HG03469 (cell line): ENCODE measurements around the gene KLHL36.
"Not testable (repeated sequence)": the region's sequence is repeated elsewhere in the genome, so short reads cannot be mapped to it uniquely, and the experiment has no call there.

Source experiments
- ATAC-seq: cut with Tn5 transposase; IDR thresholded peaks from one replicate; pipeline ENCODE4 v1.9.1; 2021; ENCODE audit warnings: mild to moderate bottlenecking, moderate library complexity, moderate number of reproducible peaks; ENCODE audit not compliant: unreplicated experiment

Gene KLHL36

DNA sequence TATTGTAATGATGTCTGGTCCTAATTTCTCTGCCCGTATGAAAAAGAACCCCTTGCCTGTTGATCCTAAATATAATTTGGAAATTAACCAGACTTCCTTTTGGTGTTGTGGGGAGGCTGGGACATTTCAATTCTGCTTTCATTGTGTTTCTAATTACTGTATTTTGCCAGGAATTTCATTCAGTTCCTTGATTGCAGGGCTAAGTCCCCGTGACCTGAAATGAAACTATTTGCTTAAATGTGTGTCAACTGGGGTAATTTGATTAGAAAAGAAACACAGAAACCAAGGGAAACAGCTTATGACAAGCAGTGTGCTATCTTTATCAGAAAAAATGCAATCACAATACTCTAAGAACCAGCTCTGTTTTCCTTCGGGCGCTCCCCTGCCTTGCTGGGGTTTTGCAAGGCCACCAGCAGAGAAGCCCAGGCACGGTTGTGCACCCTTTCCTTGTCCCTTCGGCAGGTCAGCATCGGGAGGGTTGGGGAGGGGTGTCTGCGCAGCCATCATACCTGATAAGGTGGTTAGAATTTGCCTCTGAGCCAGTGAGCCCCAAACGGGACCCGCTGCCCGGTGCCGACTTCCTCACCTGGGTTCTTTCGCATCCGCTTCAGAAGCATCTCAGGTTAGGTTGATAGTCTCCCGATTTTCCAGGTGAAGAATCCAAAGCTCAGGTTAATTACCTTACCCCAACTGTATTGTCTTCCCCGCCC lies 19.4 kb downstream of the KLHL36 start:
- no peak for ATAC-seq

DNA sequence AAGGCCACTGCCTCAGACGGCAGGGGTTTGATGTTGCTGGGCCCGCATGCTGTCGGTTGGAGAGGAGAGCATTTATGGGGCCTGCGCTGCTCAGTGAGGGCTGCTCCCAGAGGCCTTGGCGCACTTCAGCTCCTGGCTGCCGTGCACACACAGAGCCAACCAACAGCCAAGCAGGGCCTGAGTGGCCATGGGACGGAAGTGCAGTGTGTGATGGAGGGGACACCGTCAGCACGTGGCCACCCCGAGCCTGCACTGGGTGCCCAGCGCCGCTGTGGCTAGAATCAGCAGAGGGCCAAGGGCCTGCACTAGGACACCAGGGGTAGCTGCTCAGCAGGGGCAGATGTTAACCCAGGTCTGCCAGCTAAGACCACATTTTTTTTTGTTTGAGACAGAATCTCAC lies 21.8 kb downstream of the KLHL36 start:
- no peak for ATAC-seq

DNA sequence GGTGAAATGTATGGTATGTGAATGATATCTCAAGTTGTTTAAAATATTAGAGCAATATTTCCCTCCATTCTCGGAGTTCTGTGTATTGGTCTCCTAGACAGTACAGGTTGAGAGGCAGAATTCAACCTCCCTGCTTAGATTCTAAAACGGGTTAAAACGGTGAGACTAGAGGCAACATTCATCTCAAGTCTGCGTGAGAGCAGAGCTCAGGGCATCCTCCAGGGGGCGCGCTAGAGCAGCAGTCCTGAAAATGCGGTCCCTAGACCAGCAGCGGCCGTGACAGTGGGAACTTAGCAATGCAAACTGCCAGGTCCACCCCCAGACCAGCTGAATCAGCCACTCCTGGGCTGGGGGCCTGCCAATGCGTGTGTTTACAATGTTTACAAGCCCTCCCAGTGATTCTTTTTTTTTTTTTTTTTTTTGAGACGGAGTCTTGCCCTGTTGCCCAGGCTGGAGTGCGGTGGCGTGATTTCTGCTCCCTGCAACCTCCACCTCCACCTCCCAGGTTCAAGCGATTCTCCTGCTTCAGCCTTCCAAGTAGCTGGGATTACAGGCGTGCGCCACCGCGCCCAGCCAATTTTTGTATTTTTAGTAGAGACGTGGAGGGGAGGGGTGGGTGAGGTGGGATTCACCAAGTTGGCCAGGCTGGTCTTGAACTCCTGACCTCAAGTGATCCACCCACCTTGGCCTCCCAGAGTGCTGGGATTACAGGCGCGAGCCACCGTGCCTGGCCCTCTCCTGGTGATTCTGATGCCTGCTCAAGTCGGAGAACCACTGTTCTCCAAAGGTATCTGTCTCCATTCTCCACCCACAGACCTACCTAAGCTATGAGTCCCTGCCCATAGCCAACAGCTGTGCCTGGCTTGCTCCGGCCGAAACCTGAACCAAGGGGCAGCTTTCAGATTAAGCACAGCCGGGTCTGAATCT lies 24.2 kb downstream of the KLHL36 start:
- ATAC-seq: no peak

DNA sequence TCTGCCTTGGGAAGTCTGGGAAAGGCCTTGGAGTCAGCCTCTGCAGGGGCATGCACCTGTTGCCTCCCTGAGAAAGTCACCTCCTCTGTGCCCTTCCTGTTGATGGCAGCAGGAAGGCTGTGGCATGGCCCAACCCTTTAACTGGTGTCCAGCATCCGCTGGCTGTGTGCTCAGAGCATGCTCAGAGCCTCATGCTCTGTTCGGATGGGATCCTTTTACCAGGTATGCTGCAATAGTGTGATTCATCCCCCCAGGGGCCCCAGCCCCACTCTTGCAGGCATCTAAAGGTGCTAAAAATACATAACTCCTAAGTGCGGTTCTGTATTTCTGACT lies 24.9 kb downstream of the KLHL36 start:
- no peak for ATAC-seq

DNA sequence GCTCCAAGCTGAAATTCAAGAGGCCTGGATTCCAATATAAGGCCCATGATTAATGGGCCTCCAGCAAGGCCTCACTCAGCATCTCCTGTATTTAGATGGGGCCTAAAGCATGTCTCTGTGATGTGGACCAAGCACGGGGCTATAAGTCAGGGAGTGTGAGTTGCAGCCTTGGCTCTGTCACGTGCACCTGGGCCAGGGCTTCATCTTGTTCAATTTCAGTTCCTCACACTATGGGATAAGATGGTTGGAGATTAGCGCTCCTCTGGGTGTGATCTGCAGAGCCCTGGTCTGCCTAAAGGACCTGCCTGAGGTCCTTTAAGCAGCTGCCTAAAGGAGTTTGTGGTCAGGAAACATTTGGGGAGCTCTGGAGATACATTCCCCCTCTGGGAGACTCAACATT lies 25.2 kb downstream of the KLHL36 start:
- ATAC-seq: no peak

DNA sequence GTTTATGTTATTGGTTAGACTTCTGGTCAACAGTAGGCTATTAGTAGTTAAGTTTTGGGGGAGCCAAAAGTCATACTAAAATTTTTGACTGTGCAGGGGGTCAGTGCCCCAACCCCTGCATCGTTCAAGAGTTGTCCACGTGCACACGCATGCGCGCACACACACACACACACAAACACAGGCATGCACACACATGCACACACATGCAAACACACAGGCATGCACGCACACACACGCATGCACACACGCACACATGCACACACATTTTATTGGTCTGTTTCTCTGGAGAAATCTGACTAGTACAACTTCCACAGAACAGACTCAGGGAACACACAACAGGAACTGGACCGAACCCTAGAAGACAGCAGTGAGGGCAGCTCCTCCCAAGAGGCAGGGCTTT lies 27.1 kb downstream of the KLHL36 start:
- no peak for ATAC-seq

DNA sequence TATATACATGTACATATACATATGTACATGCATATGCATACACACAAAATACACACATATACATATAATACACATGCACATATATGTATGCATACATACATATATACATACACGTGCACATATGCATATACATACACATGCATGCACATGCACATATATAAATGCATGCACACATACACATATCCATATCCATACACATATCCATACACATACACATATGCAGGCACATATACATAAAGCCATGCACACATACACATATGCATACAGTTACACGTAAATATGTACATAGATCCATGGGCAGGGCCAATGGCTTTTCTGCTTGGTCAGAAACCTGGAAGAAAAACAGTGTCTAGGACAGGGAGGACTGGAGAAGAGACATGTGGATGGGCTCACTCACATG lies 27.6 kb downstream of the KLHL36 start:
- no peak for ATAC-seq

DNA sequence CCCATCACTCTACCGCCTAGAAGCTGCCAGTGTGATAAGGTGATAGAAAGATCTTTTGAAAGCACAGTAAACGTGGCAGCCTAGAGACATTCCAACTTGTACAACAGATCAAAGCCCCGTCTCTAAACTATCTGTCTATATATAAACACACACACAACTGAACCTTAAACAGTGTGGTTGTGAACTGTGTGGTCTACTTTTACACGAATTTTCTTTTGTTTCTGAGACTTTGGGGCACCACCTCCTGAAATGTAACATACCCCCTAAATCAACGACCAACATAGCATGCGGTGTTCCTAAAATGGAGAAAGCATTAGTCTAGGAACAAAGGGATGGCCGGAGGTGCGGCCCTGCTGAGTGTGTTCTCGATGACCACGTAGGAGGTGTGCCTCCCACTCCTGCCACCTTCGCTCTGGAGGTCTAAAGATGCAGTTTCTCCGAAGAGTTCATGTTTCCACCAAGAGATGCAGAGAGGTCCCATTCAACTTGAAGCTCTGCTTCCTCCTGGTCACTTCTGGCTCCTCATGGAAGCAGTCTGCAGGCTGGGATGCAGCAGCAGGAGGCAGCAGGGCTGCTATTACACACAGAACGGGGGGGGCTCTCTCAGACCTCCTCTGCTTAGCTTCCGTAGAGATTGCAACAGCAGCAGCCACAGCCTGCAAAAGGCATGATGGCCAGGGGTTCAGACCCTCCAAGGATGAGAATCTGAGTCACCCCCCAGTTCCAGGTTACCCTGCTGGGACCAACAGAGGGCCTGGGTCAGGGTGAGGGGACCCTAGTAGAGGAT lies 28.9 kb downstream of the KLHL36 start:
- ATAC-seq: no peak

DNA sequence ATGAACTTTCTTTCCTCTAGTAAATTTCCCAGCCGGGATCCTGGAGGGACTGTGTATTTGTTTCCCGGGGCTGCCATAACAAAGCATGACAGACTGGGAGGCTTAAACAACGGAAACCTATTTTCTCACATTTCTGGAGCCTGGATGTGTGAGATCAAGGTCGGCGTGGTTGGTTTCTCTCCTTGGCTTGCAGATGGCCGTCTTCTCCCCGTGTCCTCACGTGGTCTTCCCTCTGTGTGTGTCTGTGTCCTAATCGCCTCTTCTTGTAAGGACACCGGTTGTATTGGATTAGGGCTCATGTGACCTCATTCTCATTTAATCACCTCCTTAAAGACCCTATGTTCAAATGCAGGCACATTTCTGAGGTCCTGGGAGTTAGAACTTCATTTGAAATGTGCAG lies 29.5 kb downstream of the KLHL36 start:
- no peak for ATAC-seq

DNA sequence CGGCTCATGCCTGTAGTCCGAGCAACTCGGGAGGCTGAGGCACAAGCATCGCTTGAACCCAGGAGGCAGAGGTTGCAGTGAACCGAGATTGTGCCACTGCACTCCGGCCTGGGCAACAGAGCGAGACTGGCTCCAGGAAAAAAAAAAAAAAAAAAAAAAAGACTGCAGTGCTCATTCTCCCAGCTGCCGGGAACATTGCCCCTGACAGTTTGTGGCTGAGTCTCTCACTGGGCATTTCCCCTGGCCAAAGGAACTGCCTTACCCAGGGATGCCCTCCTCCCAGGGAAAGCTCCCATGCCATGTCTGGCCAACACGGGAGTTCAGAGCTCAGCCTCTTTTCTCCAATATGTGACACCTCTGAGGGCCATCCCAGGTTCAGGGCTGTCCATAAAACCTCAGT lies 30.2 kb downstream of the KLHL36 start:
- no peak for ATAC-seq

DNA sequence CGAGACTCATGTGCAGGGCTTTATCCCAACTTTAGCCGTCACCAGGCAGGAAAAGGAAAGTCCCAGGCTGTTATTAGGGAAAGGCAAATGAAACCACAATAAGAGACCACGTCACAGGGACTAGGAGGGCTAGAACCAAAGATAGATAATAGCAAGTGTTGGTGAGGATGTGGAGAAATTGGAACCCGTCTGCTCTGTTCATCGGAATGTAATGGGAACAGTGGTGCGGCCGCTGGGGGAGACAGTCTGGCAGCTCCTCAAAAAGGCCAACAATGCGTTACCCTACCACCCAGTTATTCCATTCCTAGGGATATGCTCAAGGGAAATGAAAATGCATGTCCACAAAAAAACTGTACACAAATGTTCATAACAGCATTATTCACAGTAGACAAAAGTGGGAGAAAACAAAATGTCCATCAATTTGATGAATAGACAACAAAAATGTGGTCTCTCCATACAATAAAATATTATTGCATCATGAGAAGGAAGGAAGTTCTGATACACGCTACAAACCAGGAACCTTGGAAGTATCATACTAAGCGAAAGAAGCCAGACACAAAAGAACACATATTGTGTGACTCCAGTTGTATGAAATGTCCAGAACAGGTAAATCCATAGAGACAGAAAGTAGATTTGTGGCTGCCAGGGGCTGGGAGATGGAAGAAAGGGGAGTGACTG lies 32.0 kb downstream of the KLHL36 start:
- ATAC-seq: no peak

DNA sequence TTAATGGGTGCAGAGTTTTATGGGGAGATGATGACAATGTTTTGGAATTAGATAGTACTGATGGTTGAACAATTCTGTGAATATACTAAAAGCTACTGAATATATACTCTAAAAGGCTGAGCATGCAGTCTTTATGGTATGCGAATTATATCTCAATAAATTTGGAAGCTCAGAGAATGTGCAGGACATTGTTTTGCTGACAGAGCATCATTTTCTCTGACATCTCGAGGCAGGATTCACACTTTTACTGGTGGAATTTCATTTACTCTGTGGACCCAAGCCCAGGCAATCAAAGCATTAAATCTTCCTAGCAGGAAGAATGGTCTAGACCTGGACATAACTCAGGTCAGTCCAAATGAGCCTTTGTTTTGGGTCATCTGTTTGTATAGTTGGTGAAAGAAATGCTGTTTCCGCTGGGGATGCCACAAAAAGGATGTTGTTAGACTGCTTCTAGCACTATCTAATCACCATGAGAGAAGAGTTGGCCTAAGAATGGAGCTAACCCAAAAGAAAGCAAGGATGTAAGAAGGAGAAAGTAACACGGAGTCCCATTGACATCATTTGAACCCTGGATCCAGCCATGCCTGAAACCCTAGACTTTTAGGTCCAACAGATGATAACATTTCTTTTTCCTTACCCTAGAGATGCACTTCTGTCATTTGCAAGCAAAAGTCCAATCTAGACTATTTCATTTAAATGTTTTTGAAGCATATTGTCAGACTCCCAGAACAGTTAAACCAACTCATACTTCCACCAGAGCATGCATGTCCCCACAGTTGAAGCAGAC lies 32.7 kb downstream of the KLHL36 start:
- no peak for ATAC-seq

DNA sequence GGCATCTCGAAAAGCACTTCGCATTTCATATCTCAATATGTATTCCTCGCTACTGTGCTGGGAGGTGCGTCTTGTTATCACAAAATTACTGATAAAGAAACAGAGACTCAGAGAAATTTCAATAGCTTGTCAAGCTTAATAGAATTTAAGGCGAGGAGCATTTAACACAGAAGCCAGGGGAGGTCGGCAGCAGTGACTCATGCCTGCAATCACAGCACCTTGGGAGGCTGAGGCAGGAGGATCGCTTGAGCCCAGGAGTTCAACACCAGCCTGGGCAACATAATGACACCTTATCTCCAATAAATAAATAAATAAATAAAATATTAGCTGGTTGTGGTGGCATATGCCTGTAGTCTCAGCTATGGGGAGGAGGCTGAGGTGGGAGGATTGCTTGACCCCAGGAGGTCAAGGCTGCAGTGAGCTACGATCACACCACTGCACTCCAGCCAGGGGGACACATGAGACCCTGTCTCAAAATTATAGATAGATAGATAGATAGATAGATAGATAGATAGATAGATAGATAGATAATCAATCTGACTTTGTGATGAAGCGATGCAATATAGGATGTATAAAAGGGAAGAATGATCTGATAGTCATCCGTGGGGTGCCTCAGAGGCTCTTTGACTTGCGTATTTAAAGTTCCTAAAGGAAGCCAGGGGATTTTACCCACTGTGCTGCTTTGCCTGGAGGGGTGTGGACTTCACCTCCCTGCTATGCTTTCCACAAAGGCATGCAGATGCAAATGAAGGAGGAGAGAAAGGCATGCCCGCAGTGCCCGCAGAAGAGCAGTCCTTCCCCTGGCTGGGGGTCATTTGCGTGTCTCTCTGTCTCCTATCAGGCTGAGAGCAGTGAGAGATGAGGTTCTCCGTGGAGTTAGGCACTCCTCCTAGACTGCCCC lies 35.6 kb downstream of the KLHL36 start:
- ATAC-seq: no peak

DNA sequence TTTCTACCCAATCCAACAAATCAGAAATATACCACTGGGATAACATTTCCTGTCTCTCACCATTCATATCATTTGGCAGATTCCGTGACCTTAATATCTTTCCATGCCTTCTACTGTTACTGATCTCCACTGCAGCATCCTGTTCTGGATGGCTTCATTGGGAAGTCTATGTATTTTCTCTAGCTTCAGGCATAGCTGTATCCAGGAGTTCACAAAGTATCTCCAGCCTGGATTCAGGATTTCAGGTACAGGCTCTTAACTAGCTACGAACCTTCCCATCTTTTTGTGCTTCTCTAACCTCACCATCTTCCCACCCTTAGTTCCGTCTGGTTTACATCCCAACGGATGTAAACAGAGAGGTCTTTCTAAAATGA lies 36.3 kb downstream of the KLHL36 start:
- ATAC-seq: no peak

DNA sequence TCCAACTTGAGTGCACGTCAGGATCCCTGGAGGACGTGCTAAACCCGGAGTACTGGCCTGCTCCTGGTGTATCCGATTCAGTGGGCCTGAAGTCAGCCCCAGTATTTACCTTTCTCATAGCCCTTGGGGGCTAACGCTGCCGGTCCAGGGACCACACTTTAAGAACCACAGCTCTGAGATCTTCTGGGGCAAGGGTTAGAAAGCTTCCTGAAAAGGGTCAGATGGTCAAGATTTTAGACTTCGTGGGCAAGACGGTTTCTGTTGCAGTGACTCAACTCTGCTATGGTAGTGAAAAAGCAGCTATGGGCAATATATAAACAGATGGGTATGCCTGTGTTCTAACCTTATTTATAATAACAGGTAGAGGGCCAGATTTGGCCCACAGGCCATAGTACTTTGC lies 36.9 kb downstream of the KLHL36 start:
- no peak for ATAC-seq

DNA sequence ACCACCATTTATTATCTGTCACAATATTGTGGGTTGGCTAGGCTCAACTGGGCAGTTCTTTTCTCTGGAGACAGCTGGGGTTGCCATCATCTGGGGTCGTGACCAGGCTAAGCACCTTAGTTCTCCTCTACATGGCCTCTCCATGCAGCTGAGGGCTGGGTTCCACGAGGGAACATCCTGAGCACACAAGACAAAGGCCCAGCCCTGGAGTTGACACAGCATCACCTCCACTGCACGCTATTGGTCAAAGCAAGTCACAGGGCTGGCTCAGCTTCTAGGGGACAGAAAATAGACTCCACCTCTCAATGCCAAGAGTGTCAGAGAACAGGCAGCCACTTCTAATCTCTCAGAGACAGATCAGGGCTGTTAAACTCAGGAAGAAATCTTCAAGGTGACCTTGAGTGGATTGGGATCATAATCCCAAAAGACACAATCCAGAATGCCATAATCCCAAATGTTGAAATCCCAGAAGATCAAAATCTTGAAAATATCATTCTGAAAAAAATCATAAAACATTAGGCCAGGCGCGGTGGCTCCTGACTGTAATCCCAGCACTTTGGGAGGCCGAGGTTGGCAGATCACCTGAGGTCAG lies 38.5 kb downstream of the KLHL36 start:
- ATAC-seq: no peak

DNA sequence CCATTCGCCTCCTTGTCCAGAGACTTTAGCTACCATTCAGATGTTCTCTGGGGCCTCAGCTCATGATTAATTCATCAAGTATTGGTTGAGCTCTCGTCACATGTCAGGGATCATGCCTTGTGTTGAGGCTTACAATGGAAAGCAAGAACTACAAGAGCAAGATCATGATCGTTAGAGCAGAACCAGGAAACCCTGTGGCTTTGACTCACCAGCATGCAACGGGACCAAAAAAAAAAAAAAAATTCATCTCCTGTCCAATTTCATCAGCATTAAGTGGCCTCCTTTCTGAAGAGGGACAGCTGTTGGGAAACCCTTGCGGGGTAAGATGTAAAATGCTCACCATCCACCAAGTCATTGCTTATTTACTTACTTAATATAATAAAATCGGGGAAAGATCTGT lies 39.4 kb downstream of the KLHL36 start:
- ATAC-seq: peak; percentile 58

DNA sequence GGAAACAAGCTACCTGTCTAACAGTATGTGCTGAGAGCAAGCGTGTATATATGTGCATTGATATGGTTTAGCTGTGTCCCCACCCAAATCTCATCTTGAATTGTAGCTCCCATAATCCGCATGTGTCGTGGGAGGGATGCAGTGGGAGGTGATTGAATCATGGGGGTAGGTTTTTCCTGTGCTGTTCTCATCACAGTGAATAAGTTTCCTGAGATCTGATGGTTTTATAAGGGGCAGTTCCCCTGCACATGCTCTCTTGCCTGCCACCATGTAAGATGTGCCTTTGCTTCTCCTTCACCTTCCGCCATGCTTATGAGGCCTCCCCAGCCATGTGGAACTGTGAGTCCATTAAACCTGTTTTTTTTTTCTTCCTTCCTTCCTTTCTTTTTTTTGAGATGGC lies 39.9 kb downstream of the KLHL36 start:
- not testable (repeated sequence) for ATAC-seq

DNA sequence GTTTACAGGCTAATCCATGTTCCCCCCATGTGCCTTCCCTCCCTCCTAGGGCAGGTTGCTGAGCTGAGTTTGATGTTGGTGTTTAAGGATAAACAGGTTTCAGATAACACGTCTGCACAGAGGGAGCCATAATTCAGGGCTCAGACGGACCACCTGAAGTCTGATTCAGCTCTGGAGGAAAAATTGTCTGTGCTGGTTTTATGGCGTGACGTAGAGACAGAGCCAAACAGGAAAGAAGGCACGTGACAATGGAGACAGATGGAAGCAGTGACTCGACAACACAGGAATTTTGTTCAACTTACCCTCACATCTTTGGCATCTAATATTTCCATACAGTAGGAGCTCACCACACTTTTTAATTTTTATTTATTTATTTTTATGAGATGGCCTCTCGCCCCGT lies 40.8 kb downstream of the KLHL36 start:
- ATAC-seq: no peak
